Activated naive CD4-positive, alpha-beta T cell (primary cell): ENCODE results near the gene C1GALT1.

Experiments used
- DNase-seq, 4 experiments: peaks; one replicate each; lab custom pipeline; 2025; lab: John Stamatoyannopoulos, UW

Gene C1GALT1

GRCh38 chr7:7201578-7202374, 19.4 kb downstream of the C1GALT1 start:
- DNase-seq, result peak in 3 of 4 experiments; percentile 0 to 18 (median 15)

- DNase-seq, result no peak
These were observed 20.0 kb downstream of the C1GALT1 start for GRCh38 chr7:7202375-7202720.

GRCh38 chr7:7203813-7204575, 21.6 kb downstream of the C1GALT1 start:
- DNase-seq, result no peak

GRCh38 chr7:7207876-7208275, 25.5 kb downstream of the C1GALT1 start:
- no peak for DNase-seq

- no peak for DNase-seq
These were observed 26.2 kb downstream of the C1GALT1 start for GRCh38 chr7:7208520-7208919.

- DNase-seq, result no peak
These were observed 27.2 kb downstream of the C1GALT1 start for GRCh38 chr7:7209412-7210050.

- DNase-seq, result no peak
These were observed 28.3 kb downstream of the C1GALT1 start for GRCh38 chr7:7210475-7211237.

- DNase-seq, result no peak
These were observed 30.3 kb downstream of the C1GALT1 start for GRCh38 chr7:7212612-7213011.

GRCh38 chr7:7214398-7215347, 32.3 kb downstream of the C1GALT1 start:
- no peak for DNase-seq

GRCh38 chr7:7216279-7216678, 33.9 kb downstream of the C1GALT1 start:
- no peak for DNase-seq

GRCh38 chr7:7219216-7219615, 36.9 kb downstream of the C1GALT1 start:
- no peak for DNase-seq

GRCh38 chr7:7220821-7221220, 38.5 kb downstream of the C1GALT1 start:
- no peak for DNase-seq

GRCh38 chr7:7221599-7222038, 39.3 kb downstream of the C1GALT1 start:
- DNase-seq, result no peak

- DNase-seq, result no peak
These were observed 40.9 kb downstream of the C1GALT1 start for GRCh38 chr7:7223250-7223649.

- DNase-seq, result no peak
These were observed 44.1 kb downstream of the C1GALT1 start for GRCh38 chr7:7226407-7226806.

- DNase-seq, result no peak
These were observed 46.1 kb downstream of the C1GALT1 start for GRCh38 chr7:7228472-7228871.

GRCh38 chr7:7228967-7229366, 46.6 kb downstream of the C1GALT1 start:
- DNase-seq, result no peak

- DNase-seq, result no peak
These were observed 48.7 kb downstream of the C1GALT1 start for GRCh38 chr7:7231000-7231399.

- no peak for DNase-seq
These were observed 49.5 kb downstream of the C1GALT1 start for GRCh38 chr7:7231865-7232264.

GRCh38 chr7:7235347-7235746, 53.0 kb downstream of the C1GALT1 start:
- DNase-seq, result no peak

- no peak for DNase-seq
These were observed 53.7 kb downstream of the C1GALT1 start for GRCh38 chr7:7236041-7236440.
